ENCODE results near the gene NPRL2. TPM values are rescaled to one million over a fixed set of nuclear protein-coding genes. Genes with fewer than 3 reads are reported as not detected.
A peak's percentile ranks its signal among the peaks of the same experiment; 100 is the strongest.

NPRL2 gene
- total RNA-seq, 1 experiment from 2014 or later, result 20.6 TPM

- H3K27ac Mint-ChIP-seq, result no peak overlapping the region
- POLR2A ChIA-PET, result interaction anchor here (0.5 to 0.6 kb wide), 2 partner anchors 38 to 1086 kb away, joined by 3 read pairs; no protein-coding TSS in a partner anchor
- TF ChIP-seq CREB1 (CRISPR knock-in tag; IDR thresholded peaks at IDR 0.05), result no peak
- TF ChIP-seq MXD4 (CRISPR knock-in tag; IDR thresholded peaks at IDR 0.05; ENCODE audit: borderline replicate concordance), result no peak
- no peak for TF ChIP-seq NR1H2 (CRISPR knock-in tag; IDR thresholded peaks at IDR 0.05)
- no peak for TF ChIP-seq ZNF121 (CRISPR knock-in tag; IDR thresholded peaks at IDR 0.05)
- no peak for TF ChIP-seq CTCF (IDR thresholded peaks at IDR 0.05)
- TF ChIP-seq FOXP1 (CRISPR knock-in tag; IDR thresholded peaks at IDR 0.05; ENCODE audit: borderline replicate concordance), result no peak
- no peak for TF ChIP-seq GABPB1 (CRISPR knock-in tag; IDR thresholded peaks at IDR 0.05)
- no peaks in the 10 kb centered on the region for H3K36me3 Mint-ChIP-seq
- ATAC-seq (no peak), DNase-seq (ENCODE audit: low spot score) (no peak)
- no peaks in the 10 kb centered on the region for H3K9me3 Mint-ChIP-seq
- H3K27me3 Mint-ChIP-seq (ENCODE audit: low read depth), result no peaks in the 10 kb centered on the region
- no peaks in the 10 kb centered on the region for H3K4me1 Mint-ChIP-seq
- H3K4me3 Mint-ChIP-seq, result no peak overlapping the region
- CTCF ChIA-PET, result interaction anchor here (0.6 to 3.7 kb wide), 9 partner anchors 19 to 223 kb away, joined by 3 to 15 read pairs (median 3); partner anchors contain the start of genes CISH, CYB561D2, NPRL2 and ZMYND10
Observed at GRCh38 chr3:50388720-50389413, 38.3 kb upstream of the NPRL2 start.

GRCh38 chr3:50388016-50388719 is 37.6 kb upstream of the NPRL2 start:
- H3K4me1 Mint-ChIP-seq, result no peaks in the 10 kb centered on the region
- TF ChIP-seq ZNF512 (CRISPR knock-in tag; IDR thresholded peaks at IDR 0.05; ENCODE audit: borderline replicate concordance) (no peak), ZBTB21 (CRISPR knock-in tag; IDR thresholded peaks at IDR 0.05; ENCODE audit: borderline replicate concordance) (0 out of 2 replicates have a peak, but pooled peaks have one; percentile 24)
- ATAC-seq (peak; percentile 84), DNase-seq (ENCODE audit: low spot score) (peak; percentile 66)
- no peak overlapping the region for H3K4me3 Mint-ChIP-seq
- no peaks in the 10 kb centered on the region for H3K9me3 Mint-ChIP-seq
- POLR2A ChIA-PET, result interaction anchor here (0.5 to 0.6 kb wide), 2 partner anchors 39 to 1086 kb away, joined by 3 read pairs; no protein-coding TSS in a partner anchor
- H3K36me3 Mint-ChIP-seq, result no peaks in the 10 kb centered on the region
- H3K27me3 Mint-ChIP-seq (ENCODE audit: low read depth), result no peaks in the 10 kb centered on the region
- H3K27ac Mint-ChIP-seq, result no peak overlapping the region
- CTCF ChIA-PET, result interaction anchor here (0.6 to 3.7 kb wide), 11 partner anchors 13 to 224 kb away, joined by 3 to 15 read pairs (median 4); partner anchors contain the start of genes CISH, CYB561D2, NPRL2 and ZMYND10

GRCh38 chr3:50385754-50386153 is 35.2 kb upstream of the NPRL2 start:
- DNase-seq (ENCODE audit: low spot score), result no peak
- H3K4me1 Mint-ChIP-seq, result no peaks in the 10 kb centered on the region
- no peak overlapping the region for H3K4me3 Mint-ChIP-seq
- no peak overlapping the region for H3K27ac Mint-ChIP-seq
- no peak for ATAC-seq
- no peak for TF ChIP-seq USF1 (CRISPR knock-in tag; IDR thresholded peaks at IDR 0.05)
- TF ChIP-seq SMAD3 (CRISPR knock-in tag; IDR thresholded peaks at IDR 0.05; ENCODE audit: borderline replicate concordance), result no peak
- no peak for TF ChIP-seq NFATC4 (CRISPR knock-in tag; IDR thresholded peaks at IDR 0.05)
- TF ChIP-seq ZNF671 (CRISPR knock-in tag; IDR thresholded peaks at IDR 0.05), result no peak
- no peak for TF ChIP-seq CDX4 (CRISPR knock-in tag; IDR thresholded peaks at IDR 0.05; ENCODE audit: borderline replicate concordance)
- TF ChIP-seq MLX (CRISPR knock-in tag; IDR thresholded peaks at IDR 0.05), result no peak
- TF ChIP-seq ZNF396 (CRISPR knock-in tag; IDR thresholded peaks at IDR 0.05; ENCODE audit: borderline replicate concordance), result no peak
- no peak for TF ChIP-seq ZNF121 (CRISPR knock-in tag; IDR thresholded peaks at IDR 0.05)
- TF ChIP-seq FOXP1 (CRISPR knock-in tag; IDR thresholded peaks at IDR 0.05; ENCODE audit: borderline replicate concordance), result no peak
- no peak for TF ChIP-seq CREB1 (CRISPR knock-in tag; IDR thresholded peaks at IDR 0.05)
- no peak for TF ChIP-seq CTCF (IDR thresholded peaks at IDR 0.05)
- no peak for TF ChIP-seq STAT6 (CRISPR knock-in tag; conservative IDR thresholded peaks at IDR 0.05; ENCODE audit: low read depth)
- H3K27me3 Mint-ChIP-seq (ENCODE audit: low read depth), result no peaks in the 10 kb centered on the region
- ChIA-PET CTCF (interaction anchor here (2.3 to 3.7 kb wide), 2 partner anchors 10 to 29 kb away, joined by 9 to 15 read pairs; no protein-coding TSS in a partner anchor), POLR2A (no interaction called here)
- no peaks in the 10 kb centered on the region for H3K36me3 Mint-ChIP-seq
- no peaks in the 10 kb centered on the region for H3K9me3 Mint-ChIP-seq

All from WTC11 (cell line).